ENCODE results near the gene GLIPR1L2.
"Not testable (repeated sequence)": the region's sequence is repeated elsewhere in the genome, so short reads cannot be mapped to it uniquely, and the experiment has no call there.

Gene GLIPR1L2

DNA sequence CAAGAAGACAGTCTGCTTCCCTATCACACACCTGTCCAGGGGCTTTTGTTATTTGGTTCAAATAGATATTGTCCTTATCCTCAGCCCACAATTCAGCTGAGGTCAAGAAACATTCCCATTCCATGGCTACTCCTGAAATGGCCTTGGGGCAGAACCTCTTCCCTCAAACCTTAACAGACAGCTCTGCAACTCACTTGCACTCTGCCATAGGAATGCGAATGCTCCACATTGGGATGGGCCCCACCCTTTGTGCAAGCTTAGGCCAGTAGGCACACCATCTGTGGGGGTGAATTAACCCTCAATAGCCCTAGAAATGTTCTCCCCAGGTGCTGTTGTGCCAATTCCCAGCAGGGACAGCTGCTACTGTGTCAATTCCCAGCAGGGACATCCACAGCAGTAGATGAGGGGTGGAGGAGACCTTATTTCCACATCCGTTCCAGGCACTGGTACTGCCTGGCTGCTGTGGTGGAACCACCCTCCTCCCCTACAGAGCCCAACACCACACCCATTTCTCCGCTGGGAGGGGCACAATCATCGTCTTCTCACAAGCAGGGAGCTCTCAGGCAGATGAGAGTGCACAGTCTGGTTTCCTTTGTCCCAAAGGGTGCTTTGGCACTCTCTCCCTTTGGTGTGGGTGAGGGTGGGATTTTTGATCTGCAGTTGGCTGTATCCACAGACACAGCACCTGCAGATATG, 47.3 kb downstream of the GLIPR1L2 start:
- H3K9me3 ChIP-seq (ENCODE audit: control insufficient read depth, low read length) = no peaks in the 10 kb centered on the region

GRCh38 chr12:75439048-75439447, 48.2 kb downstream of the GLIPR1L2 start:
- no peak overlapping the region for H3K9ac ChIP-seq (ENCODE audit: low read length)
- H3K27me3 ChIP-seq (ENCODE audit: control insufficient read depth, insufficient read depth, low read length) = no peaks in the 10 kb centered on the region
- H3K9me3 ChIP-seq (ENCODE audit: control insufficient read depth, low read length) = no peaks in the 10 kb centered on the region
- no peaks in the 10 kb centered on the region for H3K4me1 ChIP-seq (ENCODE audit: control insufficient read depth, insufficient read depth, low read length)
- H3K36me3 ChIP-seq (ENCODE audit: control insufficient read depth, insufficient read depth, low read length) = no peaks in the 10 kb centered on the region
- no peak overlapping the region for H3K4me3 ChIP-seq (ENCODE audit: low read length)

More for the DNA sequence above, 47.3 kb downstream of the GLIPR1L2 start:
- H3K4me3 ChIP-seq (ENCODE audit: low read length) = no peak overlapping the region
- H3K27me3 ChIP-seq (ENCODE audit: control insufficient read depth, insufficient read depth, low read length) = no peaks in the 10 kb centered on the region
- H3K9ac ChIP-seq (ENCODE audit: low read length) = no peak overlapping the region
- no peaks in the 10 kb centered on the region for H3K36me3 ChIP-seq (ENCODE audit: control insufficient read depth, insufficient read depth, low read length)
- H3K4me1 ChIP-seq (ENCODE audit: control insufficient read depth, insufficient read depth, low read length) = no peaks in the 10 kb centered on the region

- no peaks in the 10 kb centered on the region for H3K36me3 ChIP-seq (ENCODE audit: control insufficient read depth, insufficient read depth, low read length)
- no peaks in the 10 kb centered on the region for H3K27me3 ChIP-seq (ENCODE audit: control insufficient read depth, insufficient read depth, low read length)
- no peaks in the 10 kb centered on the region for H3K9me3 ChIP-seq (ENCODE audit: control insufficient read depth, low read length)
- H3K4me3 ChIP-seq (ENCODE audit: low read length) = no peak overlapping the region
- no peaks in the 10 kb centered on the region for H3K4me1 ChIP-seq (ENCODE audit: control insufficient read depth, insufficient read depth, low read length)
- H3K9ac ChIP-seq (ENCODE audit: low read length) = no peak overlapping the region
These were observed 49.0 kb downstream of the GLIPR1L2 start for GRCh38 chr12:75439930-75440329.

GRCh38 chr12:75441687-75442449, 51.0 kb downstream of the GLIPR1L2 start:
- H3K27me3 ChIP-seq (ENCODE audit: control insufficient read depth, insufficient read depth, low read length); H3K4me3 ChIP-seq (ENCODE audit: low read length); H3K36me3 ChIP-seq (ENCODE audit: control insufficient read depth, insufficient read depth, low read length); H3K4me1 ChIP-seq (ENCODE audit: control insufficient read depth, insufficient read depth, low read length); H3K9ac ChIP-seq (ENCODE audit: low read length); H3K9me3 ChIP-seq (ENCODE audit: control insufficient read depth, low read length): not testable (repeated sequence)

DNA sequence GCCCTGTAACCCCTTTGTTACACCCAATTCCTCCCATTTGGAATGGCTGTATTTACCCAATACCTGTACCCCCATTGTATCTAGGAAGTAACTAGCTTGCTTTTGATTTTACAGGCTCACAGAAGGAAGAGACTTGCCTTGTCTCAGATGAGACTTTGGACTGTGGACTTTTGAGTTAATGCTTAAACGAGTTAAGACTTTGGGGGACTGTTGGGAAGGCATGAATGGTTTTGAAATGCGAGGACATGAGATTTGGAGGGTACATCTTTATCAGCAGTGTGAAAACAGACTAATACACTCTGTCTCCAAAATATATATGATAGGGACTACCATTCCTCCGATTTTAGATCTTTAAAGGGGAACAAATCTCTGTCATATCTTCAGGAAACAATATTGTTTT, 51.6 kb downstream of the GLIPR1L2 start:
- not testable (repeated sequence) for H3K9ac ChIP-seq (ENCODE audit: low read length); H3K4me1 ChIP-seq (ENCODE audit: control insufficient read depth, insufficient read depth, low read length); H3K9me3 ChIP-seq (ENCODE audit: control insufficient read depth, low read length); H3K36me3 ChIP-seq (ENCODE audit: control insufficient read depth, insufficient read depth, low read length); H3K27me3 ChIP-seq (ENCODE audit: control insufficient read depth, insufficient read depth, low read length); H3K4me3 ChIP-seq (ENCODE audit: low read length)

GRCh38 chr12:75443709-75444108, 52.8 kb downstream of the GLIPR1L2 start:
- H3K9ac ChIP-seq (ENCODE audit: low read length) = no peak overlapping the region
- no peaks in the 10 kb centered on the region for H3K36me3 ChIP-seq (ENCODE audit: control insufficient read depth, insufficient read depth, low read length)
- no peaks in the 10 kb centered on the region for H3K4me1 ChIP-seq (ENCODE audit: control insufficient read depth, insufficient read depth, low read length)
- H3K27me3 ChIP-seq (ENCODE audit: control insufficient read depth, insufficient read depth, low read length) = no peaks in the 10 kb centered on the region
- no peak overlapping the region for H3K4me3 ChIP-seq (ENCODE audit: low read length)
- no peaks in the 10 kb centered on the region for H3K9me3 ChIP-seq (ENCODE audit: control insufficient read depth, low read length)

DNA sequence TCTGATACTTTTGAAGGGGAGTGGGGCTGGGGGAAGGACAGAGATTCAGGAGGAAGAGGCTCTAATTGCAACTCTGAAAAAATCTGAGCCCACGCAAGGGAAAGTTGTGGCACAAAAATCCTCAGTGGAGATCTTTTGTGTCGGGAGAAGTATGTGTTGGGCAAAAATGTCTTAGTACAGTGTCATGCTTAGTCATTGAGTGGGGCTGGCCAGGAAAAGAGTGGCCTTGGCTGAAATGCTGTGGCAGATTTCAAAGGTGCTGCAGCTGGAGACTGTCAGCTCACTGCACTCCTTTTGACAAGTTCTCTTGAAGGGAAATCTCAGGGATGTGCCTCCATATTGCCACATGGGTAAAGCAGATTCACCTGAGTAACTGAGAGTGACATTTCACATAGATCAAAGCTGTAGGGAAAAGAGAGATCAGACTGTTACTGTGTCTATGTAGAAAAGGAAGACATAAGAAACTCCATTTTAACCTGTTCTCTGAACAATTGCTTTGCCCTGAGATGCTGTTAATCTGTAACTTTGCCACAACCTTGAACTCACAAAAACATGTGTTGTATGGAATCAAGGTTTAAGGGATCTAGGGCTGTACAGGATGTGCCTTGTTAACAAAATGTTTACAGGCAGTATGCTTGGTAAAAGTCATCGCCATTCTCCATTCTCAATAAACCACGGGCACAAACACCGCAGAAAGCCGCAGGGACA, 53.7 kb downstream of the GLIPR1L2 start:
- Histone ChIP-seq H3K27me3 (ENCODE audit: control insufficient read depth, insufficient read depth, low read length) (no peaks in the 10 kb centered on the region), H3K4me1 (ENCODE audit: control insufficient read depth, insufficient read depth, low read length) (no peaks in the 10 kb centered on the region), H3K9ac (ENCODE audit: low read length) (no peak overlapping the region), H3K9me3 (ENCODE audit: control insufficient read depth, low read length) (no peaks in the 10 kb centered on the region), H3K36me3 (ENCODE audit: control insufficient read depth, insufficient read depth, low read length) (no peaks in the 10 kb centered on the region), H3K4me3 (ENCODE audit: low read length) (no peak overlapping the region)

DNA sequence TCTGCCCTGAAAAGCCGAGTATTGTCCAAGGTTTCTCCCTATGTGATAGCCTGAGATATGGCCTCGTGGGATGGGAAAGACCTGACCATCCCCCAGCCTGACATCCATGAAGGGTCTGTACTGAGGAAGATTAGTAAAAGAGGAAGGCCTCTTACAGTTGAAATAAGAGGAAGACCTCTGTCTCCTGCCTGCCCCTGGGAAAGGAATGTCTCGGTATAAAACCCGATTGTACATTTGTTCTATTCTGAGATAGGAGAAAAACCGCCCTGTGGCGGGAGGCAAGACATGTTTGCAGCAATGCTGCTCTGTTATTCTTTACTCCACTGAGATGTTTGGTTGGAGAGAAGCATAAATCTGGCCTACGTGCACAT, 54.2 kb downstream of the GLIPR1L2 start:
- H3K4me1 ChIP-seq (ENCODE audit: control insufficient read depth, insufficient read depth, low read length); H3K9ac ChIP-seq (ENCODE audit: low read length); H3K27me3 ChIP-seq (ENCODE audit: control insufficient read depth, insufficient read depth, low read length); H3K4me3 ChIP-seq (ENCODE audit: low read length); H3K9me3 ChIP-seq (ENCODE audit: control insufficient read depth, low read length); H3K36me3 ChIP-seq (ENCODE audit: control insufficient read depth, insufficient read depth, low read length): not testable (repeated sequence)

- Histone ChIP-seq H3K36me3 (ENCODE audit: control insufficient read depth, insufficient read depth, low read length) (no peaks in the 10 kb centered on the region), H3K9ac (ENCODE audit: low read length) (no peak overlapping the region), H3K4me1 (ENCODE audit: control insufficient read depth, insufficient read depth, low read length) (no peaks in the 10 kb centered on the region)
These were observed 56.0 kb downstream of the GLIPR1L2 start for GRCh38 chr12:75446857-75447256.

DNA sequence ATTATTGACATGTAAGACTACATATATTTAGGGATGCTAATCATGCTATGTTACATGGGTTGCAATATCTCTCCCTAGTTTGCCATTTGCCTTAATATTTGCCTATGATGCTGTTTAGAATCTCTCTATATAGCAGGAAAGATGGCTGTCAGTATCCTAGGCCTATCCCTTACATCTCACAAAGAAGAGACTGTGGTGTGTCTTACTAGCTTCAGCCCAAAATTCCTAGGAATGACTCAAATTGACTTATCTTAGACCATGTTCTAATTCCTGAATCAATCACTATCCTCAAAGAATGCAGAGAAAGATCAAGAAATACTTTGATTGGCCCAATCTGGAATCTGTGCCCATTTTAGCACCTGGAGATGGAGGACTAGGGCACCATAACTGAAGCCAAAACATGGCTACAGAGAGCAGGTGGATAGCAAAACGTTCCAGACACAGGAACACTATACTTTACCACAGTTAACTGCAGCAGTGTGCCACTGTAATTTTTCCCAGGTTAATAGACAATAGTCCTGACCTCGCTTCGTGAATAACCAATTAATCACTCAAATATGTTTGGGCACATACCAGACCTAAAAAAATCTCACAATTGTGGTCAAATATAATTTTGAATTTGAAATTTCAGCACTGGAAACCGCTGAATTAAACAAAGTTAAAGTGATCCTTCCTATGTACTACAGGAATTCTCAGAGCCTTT, 57.0 kb downstream of the GLIPR1L2 start:
- H3K27me3 ChIP-seq (ENCODE audit: control insufficient read depth, insufficient read depth, low read length) = no peaks in the 10 kb centered on the region
- H3K4me1 ChIP-seq (ENCODE audit: control insufficient read depth, insufficient read depth, low read length) = no peaks in the 10 kb centered on the region
- no peaks in the 10 kb centered on the region for H3K36me3 ChIP-seq (ENCODE audit: control insufficient read depth, insufficient read depth, low read length)
- no peak overlapping the region for H3K9ac ChIP-seq (ENCODE audit: low read length)
- no peaks in the 10 kb centered on the region for H3K9me3 ChIP-seq (ENCODE audit: control insufficient read depth, low read length)
- no peak overlapping the region for H3K4me3 ChIP-seq (ENCODE audit: low read length)

More at GRCh38 chr12:75446857-75447256, 56.0 kb downstream of the GLIPR1L2 start:
- Histone ChIP-seq H3K4me3 (ENCODE audit: low read length) (no peak overlapping the region), H3K27me3 (ENCODE audit: control insufficient read depth, insufficient read depth, low read length) (no peaks in the 10 kb centered on the region), H3K9me3 (ENCODE audit: control insufficient read depth, low read length) (no peaks in the 10 kb centered on the region)

DNA sequence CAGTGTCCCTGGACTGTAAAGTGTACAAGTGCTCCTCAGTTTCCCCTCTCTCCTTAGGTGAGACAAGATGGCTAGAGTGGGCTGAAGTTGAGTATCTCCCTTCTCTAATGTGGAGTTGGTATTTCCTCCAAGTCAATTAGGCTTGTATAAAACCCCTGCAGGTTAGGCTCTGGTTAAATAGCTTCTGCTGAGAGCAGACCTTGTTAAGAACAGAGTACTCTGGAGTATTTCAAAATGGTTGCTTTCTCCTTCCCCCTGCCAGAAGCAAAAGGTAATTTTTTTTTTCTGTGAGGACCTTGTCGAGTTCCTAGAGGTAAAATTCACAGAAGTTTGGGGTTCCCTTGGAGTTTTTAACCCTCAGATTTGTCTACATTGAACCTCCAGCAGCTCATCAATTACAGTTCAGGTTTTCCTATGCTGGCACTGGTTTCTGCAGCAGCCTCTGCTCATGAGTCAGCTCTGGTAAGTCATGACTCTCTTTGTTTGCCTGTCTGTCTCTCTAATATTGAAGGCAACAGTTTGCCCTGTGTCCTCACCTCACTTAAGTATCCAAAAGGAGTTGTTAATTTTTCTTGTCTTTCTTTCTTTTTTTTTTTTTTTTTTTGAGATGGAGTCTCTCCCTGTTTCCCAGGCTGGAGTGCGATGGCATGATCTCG, 61.9 kb downstream of the GLIPR1L2 start:
- Histone ChIP-seq H3K4me3 (ENCODE audit: low read length) (no peak overlapping the region), H3K9ac (ENCODE audit: low read length) (no peak overlapping the region), H3K9me3 (ENCODE audit: control insufficient read depth, low read length) (no peaks in the 10 kb centered on the region), H3K27me3 (ENCODE audit: control insufficient read depth, insufficient read depth, low read length) (no peaks in the 10 kb centered on the region), H3K36me3 (ENCODE audit: control insufficient read depth, insufficient read depth, low read length) (no peaks in the 10 kb centered on the region), H3K4me1 (ENCODE audit: control insufficient read depth, insufficient read depth, low read length) (no peaks in the 10 kb centered on the region)

Measured in mucosa of stomach (tissue), 1 donor.